Tibial nerve (tissue), 4 donors: ENCODE data around the gene MGLL. TPM values are rescaled to one million over a fixed set of nuclear protein-coding genes. Genes with fewer than 3 reads are reported as not detected.
A peak's percentile ranks its signal among the peaks of the same experiment; 100 is the strongest.

Experiments
- DNase-seq, 2 donors: peaks; one replicate each; pipeline ENCODE4 v3.0.0-alpha.2; 2019; ENCODE audit warnings: low spot score in 2 of 2
- H3K27ac ChIP-seq, 4 donors: fragments of 200-600 bp; sonication (generic) in 3 of 4; one replicate each; pipeline ENCODE4 v1.5.1; 2017 to 2019; ENCODE audit warnings: mild to moderate bottlenecking in 1 of 4
- H3K27me3 ChIP-seq, 2 donors: fragments of 200-600 bp; sonication (generic) in 1 of 2; one replicate each; pipeline versions ENCODE4 v1.5.1 to v1.6.0; 2017 to 2019
- H3K36me3 ChIP-seq, 3 donors: fragments of 200-600 bp; sonication (generic); one replicate each; pipeline ENCODE4 v1.5.1; 2018 to 2019
- H3K4me1 ChIP-seq, 4 donors: fragments of 200-600 bp; sonication (generic) in 3 of 4; one replicate each; pipeline ENCODE4 v1.5.1; 2017 to 2019
- H3K4me3 ChIP-seq, 4 donors: fragments of 200-600 bp; sonication (generic) in 3 of 4; one replicate each; pipeline ENCODE4 v1.5.1; 2017 to 2019; ENCODE audit warnings: mild to moderate bottlenecking in 1 of 4, moderate library complexity in 1 of 4
- H3K9me3 ChIP-seq, 4 donors: fragments of 200-600 bp; sonication (generic) in 3 of 4; one replicate each; pipeline ENCODE4 v1.5.1; 2017 to 2019
- EP300 ChIP-seq, 2 donors: sonication (generic); formaldehyde crosslinking; IDR thresholded peaks; one replicate each; pipeline ENCODE4 v1.6.1; 2017; ENCODE audit warnings: antibody characterized with exemption in 2 of 2, mild to moderate bottlenecking in 1 of 2
- POLR2A ChIP-seq, 2 donors: fragments of 450-650 bp; IDR thresholded peaks; one replicate each; pipeline ENCODE4 v1.6.1; 2017; ENCODE audit warnings: antibody characterized with exemption in 2 of 2, mild to moderate bottlenecking in 2 of 2, moderate library complexity in 2 of 2
- WGBS, 2 donors: methylation state at CpG; one replicate each; pipeline ENCODE4 v1.1.5; 2018; 5-methylcytosine and 5-hydroxymethylcytosine counted together
- total RNA-seq, 4 donors: library from RNA; depleted of rRNA; stranded (reverse); fragments of >200 nt; gene quantifications; one replicate each; pipeline ENCODE4 v1.1.0, GENCODE V29; 2016
- TF ChIP-seq, protein P1 (sequence below), 5 experiments: fragments of 200-600 bp in 3 of 5; fragments of 450-650 bp in 2 of 5; sonication (generic) in 3 of 5; IDR thresholded peaks; one replicate each; pipeline ENCODE4 v1.5.1; 2016 to 2019; ENCODE audit warnings: antibody characterized with exemption in 5 of 5, mild to moderate bottlenecking in 3 of 5, moderate library complexity in 2 of 5

MGLL gene
- total RNA-seq, 4 donors from 2014 or later, result 67.5 to 96.6 (median 86.1) TPM

DNA sequence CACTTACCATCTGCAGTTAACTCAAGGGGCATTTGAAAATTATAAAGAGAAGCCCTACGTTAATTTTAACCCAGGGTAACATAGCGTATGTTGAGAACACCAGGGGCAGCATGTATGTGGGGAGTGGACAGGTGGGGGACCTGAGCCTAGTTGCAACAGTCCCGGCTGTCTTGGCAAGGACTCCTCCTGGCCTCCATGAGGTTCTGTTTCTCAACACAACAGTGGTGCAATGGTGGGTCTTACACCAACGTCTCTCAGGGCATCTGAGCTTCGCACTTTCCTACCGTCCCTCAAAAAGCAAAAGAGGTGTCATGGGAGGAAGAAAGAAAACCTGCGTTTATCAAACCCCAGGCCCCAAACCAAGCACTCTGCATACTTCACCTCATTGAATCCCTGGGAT lies 50.6 kb downstream of the MGLL start:
- Histone ChIP-seq H3K27me3 (no peaks in the 10 kb centered on the region), H3K9me3 (peaks cover 0 to 20% (median 2%) of the 10 kb centered on the region in 4 donors), H3K4me3 (no peak overlapping the region), H3K36me3 (peaks cover 0 to 23% (median 0%) of the 10 kb centered on the region in 3 donors), H3K4me1 (peaks cover 0 to 37% (median 17%) of the 10 kb centered on the region in 4 donors), H3K27ac (no peak overlapping the region)
- WGBS, 2 donors, result 91 to 96% methylated on average over 7 of the region's 7 CpGs
- no peak for DNase-seq
- no peak for TF ChIP-seq EP300 (IDR thresholded peaks at IDR 0.05)
- TF ChIP-seq, protein P1, sequence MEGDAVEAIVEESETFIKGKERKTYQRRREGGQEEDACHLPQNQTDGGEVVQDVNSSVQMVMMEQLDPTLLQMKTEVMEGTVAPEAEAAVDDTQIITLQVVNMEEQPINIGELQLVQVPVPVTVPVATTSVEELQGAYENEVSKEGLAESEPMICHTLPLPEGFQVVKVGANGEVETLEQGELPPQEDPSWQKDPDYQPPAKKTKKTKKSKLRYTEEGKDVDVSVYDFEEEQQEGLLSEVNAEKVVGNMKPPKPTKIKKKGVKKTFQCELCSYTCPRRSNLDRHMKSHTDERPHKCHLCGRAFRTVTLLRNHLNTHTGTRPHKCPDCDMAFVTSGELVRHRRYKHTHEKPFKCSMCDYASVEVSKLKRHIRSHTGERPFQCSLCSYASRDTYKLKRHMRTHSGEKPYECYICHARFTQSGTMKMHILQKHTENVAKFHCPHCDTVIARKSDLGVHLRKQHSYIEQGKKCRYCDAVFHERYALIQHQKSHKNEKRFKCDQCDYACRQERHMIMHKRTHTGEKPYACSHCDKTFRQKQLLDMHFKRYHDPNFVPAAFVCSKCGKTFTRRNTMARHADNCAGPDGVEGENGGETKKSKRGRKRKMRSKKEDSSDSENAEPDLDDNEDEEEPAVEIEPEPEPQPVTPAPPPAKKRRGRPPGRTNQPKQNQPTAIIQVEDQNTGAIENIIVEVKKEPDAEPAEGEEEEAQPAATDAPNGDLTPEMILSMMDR (IDR thresholded peaks at IDR 0.05), result no peak
- no peak for TF ChIP-seq POLR2A (IDR thresholded peaks at IDR 0.05)

GRCh38 chr3:127770671-127771355 lies 51.5 kb downstream of the MGLL start:
- Histone ChIP-seq H3K27me3 (no peaks in the 10 kb centered on the region), H3K36me3 (peaks cover 0 to 23% (median 0%) of the 10 kb centered on the region in 3 donors), H3K27ac (no peak overlapping the region), H3K4me3 (no peak overlapping the region), H3K9me3 (peaks cover 0 to 20% (median 2%) of the 10 kb centered on the region in 4 donors), H3K4me1 (peaks cover 0 to 28% (median 12%) of the 10 kb centered on the region in 4 donors)
- 81 to 86% methylated on average over 6 of the region's 6 CpGs for WGBS, 2 donors
- TF ChIP-seq POLR2A (IDR thresholded peaks at IDR 0.05) (no peak), EP300 (IDR thresholded peaks at IDR 0.05) (peak in 1 of 2 donors; percentile 38)
- TF ChIP-seq, protein P1 (IDR thresholded peaks at IDR 0.05), result no peak
- no peak for DNase-seq

DNA sequence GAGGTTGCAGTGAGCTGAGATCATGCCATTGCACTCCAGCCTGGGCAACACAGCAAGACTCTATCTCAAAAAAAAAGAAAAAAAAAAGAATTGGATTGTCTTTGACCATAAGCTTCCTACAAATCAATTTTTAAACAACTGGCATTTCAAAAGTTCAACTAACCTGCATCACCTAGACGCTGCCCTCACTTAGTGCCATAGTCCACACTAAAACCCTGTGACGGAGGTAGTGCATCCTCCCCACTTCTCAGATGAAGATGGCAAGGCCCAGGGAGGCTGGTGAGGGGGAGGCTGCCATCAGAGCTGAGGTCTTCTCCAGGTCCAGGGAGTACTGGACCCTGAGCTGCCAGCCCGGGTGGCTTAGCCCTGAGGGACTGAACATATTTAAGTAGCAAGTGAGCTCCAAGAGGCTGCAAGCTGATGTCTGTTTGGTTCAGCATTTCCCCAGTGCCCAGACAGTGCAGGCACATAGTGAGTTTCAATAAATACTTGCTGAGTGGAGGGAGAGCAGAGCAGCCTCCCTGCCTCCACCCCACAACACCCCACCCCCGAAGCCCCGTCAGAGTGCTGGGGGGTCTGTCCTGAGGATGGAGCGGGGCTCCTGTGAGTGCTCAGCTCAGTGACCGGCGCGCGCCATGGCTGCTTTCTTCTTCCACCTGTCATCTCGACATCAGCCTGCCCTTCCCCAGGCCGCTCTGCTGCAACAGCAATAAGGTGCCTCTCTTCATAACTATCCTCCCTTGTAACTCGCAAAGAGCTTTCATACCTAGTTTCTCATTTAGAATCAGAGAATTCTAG lies 52.8 kb downstream of the MGLL start:
- TF ChIP-seq, protein P1 (IDR thresholded peaks at IDR 0.05), result no peak
- no peak for TF ChIP-seq POLR2A (IDR thresholded peaks at IDR 0.05)
- TF ChIP-seq EP300 (IDR thresholded peaks at IDR 0.05), result no peak
- Histone ChIP-seq H3K4me1 (peaks cover 0 to 15% (median 2%) of the 10 kb centered on the region in 4 donors), H3K4me3 (no peak overlapping the region), H3K9me3 (peaks cover 0 to 20% (median 2%) of the 10 kb centered on the region in 4 donors), H3K36me3 (peaks cover 0 to 23% (median 0%) of the 10 kb centered on the region in 3 donors), H3K27me3 (no peaks in the 10 kb centered on the region), H3K27ac (peak overlapping the region in 2 of 4 donors; percentile 26 to 40)
- DNase-seq, result no peak
- WGBS, 2 donors, result 96 to 97% methylated on average over 13 of the region's 13 CpGs

GRCh38 chr3:127768346-127769008 lies 53.8 kb downstream of the MGLL start:
- WGBS, 2 donors, result 67 to 75% methylated on average over 4 of the region's 4 CpGs
- Histone ChIP-seq H3K27me3 (no peaks in the 10 kb centered on the region), H3K9me3 (peaks cover 0 to 20% (median 2%) of the 10 kb centered on the region in 4 donors), H3K4me3 (no peak overlapping the region), H3K4me1 (peaks cover 0 to 16% (median 8%) of the 10 kb centered on the region in 4 donors), H3K27ac (peak overlapping the region in 2 of 4 donors; percentile 26 to 40), H3K36me3 (peaks cover 0 to 23% (median 0%) of the 10 kb centered on the region in 3 donors)
- TF ChIP-seq, protein P1 (IDR thresholded peaks at IDR 0.05), result no peak
- no peak for TF ChIP-seq EP300 (IDR thresholded peaks at IDR 0.05)
- no peak for TF ChIP-seq POLR2A (IDR thresholded peaks at IDR 0.05)
- DNase-seq, result no peak
